Left lung (tissue), 14 donors: ENCODE data around the gene KLHL24. TPM values are rescaled to one million over a fixed set of nuclear protein-coding genes. Genes with fewer than 3 reads are reported as not detected.
A peak's percentile ranks its signal among the peaks of the same experiment; 100 is the strongest.

Experiments used
- ATAC-seq: fragments of 200-7000 bp; cut with Tn5 transposase; one replicate; pipeline ENCODE4 v1.9.1; 2020; ENCODE audit warnings: moderate library complexity
- DNase-seq, 4 donors: peaks; one replicate each; pipeline ENCODE4 v3.0.0-alpha.2; 2013 to 2020
- H3K27ac ChIP-seq, 2 donors: fragments of 200-600 bp; sonication (generic) in 1 of 2; one replicate each; pipeline versions ENCODE4 v1.5.0 to v1.8.0; 2020 to 2021
- H3K27me3 ChIP-seq, 2 donors: fragments of 200-600 bp; sonication (generic) in 1 of 2; one replicate each; pipeline versions ENCODE4 v1.5.0 to v1.8.0; 2020 to 2021
- H3K36me3 ChIP-seq, 2 donors: fragments of 200-600 bp; sonication (generic) in 1 of 2; one replicate each; pipeline versions ENCODE4 v1.5.0 to v1.8.0; 2020 to 2021
- H3K4me1 ChIP-seq, 2 donors: fragments of 200-600 bp; one replicate each; pipeline ENCODE4 v1.8.0; 2021
- H3K4me3 ChIP-seq, 2 donors: fragments of 200-600 bp; sonication (generic) in 1 of 2; one replicate each; pipeline versions ENCODE4 v1.5.0 to v1.8.0; 2020 to 2021; ENCODE audit warnings: mild to moderate bottlenecking in 1 of 2
- H3K9me3 ChIP-seq, 2 donors: fragments of 200-600 bp; sonication (generic) in 1 of 2; one replicate each; pipeline versions ENCODE4 v1.5.0 to v1.8.0; 2020 to 2021
- CTCF ChIP-seq, 2 donors: fragments of 200-600 bp; sonication (generic) in 1 of 2; IDR thresholded peaks; one replicate each; pipeline versions ENCODE4 v1.5.0 to v1.8.0; 2021; ENCODE audit warnings: antibody characterized with exemption in 2 of 2
- intact Hi-C, 2 donors: fragments of 100-400 bp; cut with DNase I; formaldehyde crosslinking; loops; one replicate each; pipeline versions ENCODE4 v1.11.2 to v1.14.2; 2022
- long read RNA-seq, 12 donors: library from polyadenylated mRNA in 2 of 12; unstranded in 2 of 12; transcript quantifications; one replicate each; pipeline ENCODE4 v2.0.0 and lab custom pipeline, GENCODE V29; 2019 to 2026
- polyA plus RNA-seq, 6 donors: library from polyadenylated mRNA; unstranded; fragments of 120-200 nt; gene quantifications; one replicate each; pipeline ENCODE4 v1.2.1, GENCODE V29; 2013; ENCODE audit not compliant: insufficient read length in 6 of 6
- total RNA-seq, 2 donors: library from RNA; stranded (reverse); fragmentation: NEBNext Ultra II Directional; extraction: Animal tissue kit (Norgen Biotek cat#: 25700); gene quantifications; one replicate each; pipeline ENCODE4 v1.2.1, GENCODE V29; 2021
- donor health status: DM: no; HTN: yes; CAD: no.
- donor health status: DM: no; HTN: no; CAD: no.

Gene KLHL24
- 10 to 100 TPM; 59.2 to 80.9 TPM for total RNA-seq
- polyA plus RNA-seq = 10 to 100 TPM; 37.8 to 57.9 (median 43.0) TPM
- long read RNA-seq, donor 1, full-length matches to known transcripts = 12 of 25 reads
- long read RNA-seq, donor 1, partial matches to known transcripts = 13 of 25 reads
- long read RNA-seq, donor 1, other reads (novel, unspliced or antisense) = 0 of 25 reads
- long read RNA-seq, donor 2, partial matches to known transcripts = 0 of 6 reads
- long read RNA-seq, donor 2, other reads (novel, unspliced or antisense) = 0 of 6 reads
- long read RNA-seq, donor 3, partial matches to known transcripts = 0 of 2 reads
- long read RNA-seq, donor 3, other reads (novel, unspliced or antisense) = 0 of 2 reads
- long read RNA-seq, donor 4, full-length matches to known transcripts = 3 of 6 reads
- long read RNA-seq, donor 4, partial matches to known transcripts = 1 of 6 reads
- long read RNA-seq, donor 4, other reads (novel, unspliced or antisense) = 2 of 6 reads
- long read RNA-seq, donor 5, partial matches to known transcripts = 0 of 6 reads
- long read RNA-seq, donor 5, other reads (novel, unspliced or antisense) = 0 of 6 reads
- long read RNA-seq, donor 6, partial matches to known transcripts = 0 of 1 reads
- long read RNA-seq, donor 6, other reads (novel, unspliced or antisense) = 0 of 1 reads
- long read RNA-seq, donor 7, partial matches to known transcripts = 0 of 4 reads
- long read RNA-seq, donor 7, other reads (novel, unspliced or antisense) = 0 of 4 reads
- long read RNA-seq, donor 8, full-length matches to known transcripts = 3 of 3 reads
- long read RNA-seq, donor 8, partial matches to known transcripts = 0 of 3 reads
- long read RNA-seq, donor 8, other reads (novel, unspliced or antisense) = 0 of 3 reads
- long read RNA-seq, donor 9 = 0 reads
- long read RNA-seq, donor 10, partial matches to known transcripts = 1 of 3 reads
- long read RNA-seq, donor 10, other reads (novel, unspliced or antisense) = 2 of 3 reads
- long read RNA-seq, donor 11, partial matches to known transcripts = 5 of 9 reads
- long read RNA-seq, donor 11, other reads (novel, unspliced or antisense) = 0 of 9 reads
- long read RNA-seq, donor 12, full-length matches to known transcripts = 6 of 6 reads
- long read RNA-seq, donor 12, partial matches to known transcripts = 0 of 6 reads
- long read RNA-seq, donor 12, other reads (novel, unspliced or antisense) = 0 of 6 reads

GRCh38 chr3:183635431-183636220 lies at the start of gene KLHL24:
Gene KLHL24, plus strand, starts transcription at chr3:183635623. Its CDS starts 14,734 bp downstream, at chr3:183650357.
- no peak for TF ChIP-seq CTCF (IDR thresholded peaks at IDR 0.05)
- Histone ChIP-seq H3K27ac (peak within 1 kb of the TSS; percentile 96 to 100), H3K4me1 (peaks cover 0 to 32% of the 10 kb centered on the region in 2 donors), H3K4me3 (peak within 1 kb of the TSS; percentile 99 to 100), H3K9me3 (no peaks in the 10 kb centered on the region), H3K36me3 (no peaks in the 10 kb centered on the region), H3K27me3 (no peaks in the 10 kb centered on the region)
- ATAC-seq = peak; percentile 88
- peak; percentile 89 to 96 (median 96) for DNase-seq
- intact Hi-C loops = no loop called here

- no peak for TF ChIP-seq CTCF (IDR thresholded peaks at IDR 0.05)
- intact Hi-C loops = no loop called here
- Histone ChIP-seq H3K4me1 (peaks cover 5 to 17% of the 10 kb centered on the region in 2 donors), H3K36me3 (no peaks in the 10 kb centered on the region), H3K4me3 (no peak overlapping the region), H3K27ac (no peak overlapping the region), H3K9me3 (no peaks in the 10 kb centered on the region), H3K27me3 (no peaks in the 10 kb centered on the region)
- no peak for ATAC-seq
- no peak for DNase-seq
Measured at GRCh38 chr3:183586477-183586876, 48.9 kb upstream of the KLHL24 start.

- DNase-seq (no peak), ATAC-seq (peak; percentile 63)
- Histone ChIP-seq H3K4me3 (no peak overlapping the region), H3K36me3 (no peaks in the 10 kb centered on the region), H3K27ac (peak overlapping the region in 1 of 2 donors; percentile 52), H3K27me3 (no peaks in the 10 kb centered on the region), H3K4me1 (peaks cover 5 to 22% of the 10 kb centered on the region in 2 donors), H3K9me3 (no peaks in the 10 kb centered on the region)
- intact Hi-C loops = no loop called here
- TF ChIP-seq CTCF (IDR thresholded peaks at IDR 0.05) = no peak
Measured at GRCh38 chr3:183587336-183587735, 48.1 kb upstream of the KLHL24 start.

GRCh38 chr3:183590442-183590841 lies 45.0 kb upstream of the KLHL24 start:
- TF ChIP-seq CTCF (IDR thresholded peaks at IDR 0.05) = no peak
- intact Hi-C loops = no loop called here
- Histone ChIP-seq H3K4me1 (peaks cover 0 to 17% of the 10 kb centered on the region in 2 donors), H3K9me3 (no peaks in the 10 kb centered on the region), H3K4me3 (no peak overlapping the region), H3K27ac (no peak overlapping the region), H3K27me3 (no peaks in the 10 kb centered on the region), H3K36me3 (no peaks in the 10 kb centered on the region)
- DNase-seq = no peak
- ATAC-seq = no peak
